H1 (cell line): ENCODE results near the gene DOK6.

Experiments used
- CTBP2 ChIP-seq: IDR thresholded peaks from 2 replicates; pipeline ENCODE4 v1.7.0; 2011; ENCODE audit warnings: borderline replicate concordance, mild to moderate bottlenecking, moderate library complexity, mixed read lengths, low read length; ENCODE audit not compliant: insufficient read depth, insufficient read length
- EP300 ChIP-seq, 2 experiments: IDR thresholded peaks; 1 replicate in 1 of 2; 2 replicates in 1 of 2; pipeline ENCODE4 v1.6.1; 2011 to 2012; ENCODE audit warnings: low read depth in 2 of 2, low read length in 2 of 2, mild to moderate bottlenecking in 2 of 2, borderline replicate concordance in 1 of 2, inconsistent platforms in 1 of 2, moderate library complexity in 1 of 2
- EZH2 ChIP-seq: fragments of 200-600 bp; sonication (generic); IDR thresholded peaks from 2 replicates; pipeline ENCODE4 v1.7.1; 2012; ENCODE audit warnings: low read depth, mild to moderate bottlenecking, moderate library complexity, low read length, inconsistent platforms; ENCODE audit not compliant: severe bottlenecking
- HDAC6 ChIP-seq: IDR thresholded peaks from one replicate; pipeline ENCODE4 v1.7.1; 2012; ENCODE audit warnings: low read depth, mild to moderate bottlenecking, inconsistent platforms, low read length, moderate library complexity
- JUN ChIP-seq: IDR thresholded peaks from 2 replicates; pipeline ENCODE4 v1.6.1; 2011; ENCODE audit warnings: low read depth, mild to moderate bottlenecking, improper control_type of control experiment, low read length
- POLR2A ChIP-seq, 2 experiments: IDR thresholded peaks; 1 replicate in 1 of 2; 2 replicates in 1 of 2; pipeline ENCODE4 v1.6.1; 2011; ENCODE audit warnings: low read depth in 2 of 2, low read length in 2 of 2, mild to moderate bottlenecking in 2 of 2; ENCODE audit errors: control extremely low read depth in 1 of 2
- SUZ12 ChIP-seq: fragments of 200-600 bp; sonication (generic); IDR thresholded peaks from 2 replicates; pipeline ENCODE4 v1.6.1; 2012; ENCODE audit warnings: mild to moderate bottlenecking, inconsistent platforms, low read length, moderate library complexity, mixed read lengths
- TF ChIP-seq, protein P1 (sequence below): IDR thresholded peaks from 2 replicates; pipeline ENCODE4 v1.6.1; 2011; ENCODE audit warnings: low read depth, mild to moderate bottlenecking, low read length; ENCODE audit not compliant: insufficient read depth
- TF ChIP-seq, protein P2 (sequence below): IDR thresholded peaks from 2 replicates; pipeline ENCODE4 v1.6.1; 2012; ENCODE audit warnings: inconsistent platforms
- TF ChIP-seq, protein P3 (sequence below), 3 experiments: IDR thresholded peaks; 1 replicate in 2 of 3; 2 replicates in 1 of 3; pipeline versions ENCODE4 v1.5.1 to v1.6.1; 2011; ENCODE audit warnings: low read length in 3 of 3, mild to moderate bottlenecking in 3 of 3, inconsistent platforms in 2 of 3, low read depth in 1 of 3, moderate library complexity in 1 of 3; ENCODE audit not compliant: insufficient read depth in 1 of 3; ENCODE audit errors: control extremely low read depth in 1 of 3

DNA sequence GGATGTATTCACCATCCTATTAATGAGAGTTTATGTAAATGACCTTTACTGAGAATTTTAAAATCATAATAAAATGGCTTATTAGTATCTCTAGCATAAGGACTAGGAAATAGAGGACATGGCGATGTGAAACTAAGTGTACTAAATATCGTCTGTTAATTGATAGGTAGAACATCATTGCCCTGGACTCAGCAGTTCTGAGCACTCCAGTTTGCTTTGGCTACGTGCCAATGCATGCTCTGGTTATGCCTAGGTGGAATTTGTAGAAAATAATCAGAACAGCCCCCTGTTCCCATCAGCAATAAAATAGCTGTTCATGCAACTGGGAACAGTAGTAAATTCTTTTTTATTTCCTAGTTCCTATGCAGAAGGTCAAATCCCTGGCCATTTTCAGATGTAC lies 247.8 kb downstream of the DOK6 start:
- TF ChIP-seq POLR2A (IDR thresholded peaks at IDR 0.05; ENCODE audit: control extremely low read depth in 1 of 2, low read depth in 2 of 2, low read length in 2 of 2) = no peak
- TF ChIP-seq EZH2 = no peak
- no peak for TF ChIP-seq JUN
- no peak for TF ChIP-seq SUZ12
- no peak for TF ChIP-seq EP300 (IDR thresholded peaks at IDR 0.05; ENCODE audit: borderline replicate concordance in 1 of 2, low read depth in 2 of 2, low read length in 2 of 2)
- no peak for TF ChIP-seq CTBP2
- no peak for TF ChIP-seq HDAC6
- TF ChIP-seq, protein P1, sequence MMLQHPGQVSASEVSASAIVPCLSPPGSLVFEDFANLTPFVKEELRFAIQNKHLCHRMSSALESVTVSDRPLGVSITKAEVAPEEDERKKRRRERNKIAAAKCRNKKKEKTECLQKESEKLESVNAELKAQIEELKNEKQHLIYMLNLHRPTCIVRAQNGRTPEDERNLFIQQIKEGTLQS = no peak
- TF ChIP-seq, protein P2, sequence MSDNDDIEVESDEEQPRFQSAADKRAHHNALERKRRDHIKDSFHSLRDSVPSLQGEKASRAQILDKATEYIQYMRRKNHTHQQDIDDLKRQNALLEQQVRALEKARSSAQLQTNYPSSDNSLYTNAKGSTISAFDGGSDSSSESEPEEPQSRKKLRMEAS = no peak
- TF ChIP-seq, protein P3, sequence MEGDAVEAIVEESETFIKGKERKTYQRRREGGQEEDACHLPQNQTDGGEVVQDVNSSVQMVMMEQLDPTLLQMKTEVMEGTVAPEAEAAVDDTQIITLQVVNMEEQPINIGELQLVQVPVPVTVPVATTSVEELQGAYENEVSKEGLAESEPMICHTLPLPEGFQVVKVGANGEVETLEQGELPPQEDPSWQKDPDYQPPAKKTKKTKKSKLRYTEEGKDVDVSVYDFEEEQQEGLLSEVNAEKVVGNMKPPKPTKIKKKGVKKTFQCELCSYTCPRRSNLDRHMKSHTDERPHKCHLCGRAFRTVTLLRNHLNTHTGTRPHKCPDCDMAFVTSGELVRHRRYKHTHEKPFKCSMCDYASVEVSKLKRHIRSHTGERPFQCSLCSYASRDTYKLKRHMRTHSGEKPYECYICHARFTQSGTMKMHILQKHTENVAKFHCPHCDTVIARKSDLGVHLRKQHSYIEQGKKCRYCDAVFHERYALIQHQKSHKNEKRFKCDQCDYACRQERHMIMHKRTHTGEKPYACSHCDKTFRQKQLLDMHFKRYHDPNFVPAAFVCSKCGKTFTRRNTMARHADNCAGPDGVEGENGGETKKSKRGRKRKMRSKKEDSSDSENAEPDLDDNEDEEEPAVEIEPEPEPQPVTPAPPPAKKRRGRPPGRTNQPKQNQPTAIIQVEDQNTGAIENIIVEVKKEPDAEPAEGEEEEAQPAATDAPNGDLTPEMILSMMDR (IDR thresholded peaks at IDR 0.05; ENCODE audit: control extremely low read depth in 1 of 3, insufficient read depth in 1 of 3, low read depth in 1 of 3, low read length in 3 of 3) = no peak
